ENCODE results near the gene HOXA13. TPM values are rescaled to one million over a fixed set of nuclear protein-coding genes. Genes with fewer than 3 reads are reported as not detected.

HOXA13 gene
- total RNA-seq, 4 donors from 2014 or later, result 0.12 TPM; not detected in 3

- no peaks in the 10 kb centered on the region for H3K9me3 ChIP-seq
- TF ChIP-seq POLR2A (IDR thresholded peaks at IDR 0.05) (no peak), POLR2AphosphoS5 (IDR thresholded peaks at IDR 0.05) (no peak), CTCF (IDR thresholded peaks at IDR 0.05) (no peak), EP300 (IDR thresholded peaks at IDR 0.05) (no peak)
- 82 to 89% methylated on average over 3 to 4 of the region's 40 CpGs for WGBS, 2 donors (ENCODE audit: low coverage in 1 of 2)
- no peak for ATAC-seq
- H3K36me3 ChIP-seq, result no peaks in the 10 kb centered on the region
- peaks cover 0 to 36% (median 18%) of the 10 kb centered on the region in 3 donors for H3K4me1 ChIP-seq
- H3K27ac ChIP-seq, result no peak overlapping the region
- H3K27me3 ChIP-seq, result peaks cover 100% of the 10 kb centered on the region
- H3K4me3 ChIP-seq, result no peak overlapping the region
Observed at GRCh38 chr7:27175626-27176523, 24.0 kb downstream of the HOXA13 start.

GRCh38 chr7:27174874-27175625 lies 24.8 kb downstream of the HOXA13 start:
- Histone ChIP-seq H3K4me1 (peaks cover 0 to 36% (median 18%) of the 10 kb centered on the region in 3 donors), H3K27me3 (peaks cover 100% of the 10 kb centered on the region), H3K4me3 (no peak overlapping the region), H3K9me3 (no peaks in the 10 kb centered on the region), H3K27ac (no peak overlapping the region), H3K36me3 (no peaks in the 10 kb centered on the region)
- no peak for TF ChIP-seq EP300 (IDR thresholded peaks at IDR 0.05)
- no peak for TF ChIP-seq CTCF (IDR thresholded peaks at IDR 0.05)
- no peak for TF ChIP-seq POLR2A (IDR thresholded peaks at IDR 0.05)
- no peak for TF ChIP-seq POLR2AphosphoS5 (IDR thresholded peaks at IDR 0.05)
- WGBS, 2 donors (ENCODE audit: low coverage in 1 of 2), result 17 to 71% methylated on average over 1 to 3 of the region's 12 CpGs
- no peak for ATAC-seq

- Histone ChIP-seq H3K27me3 (peaks cover 100% of the 10 kb centered on the region), H3K27ac (no peak within 1 kb of the TSS), H3K4me3 (peak within 1 kb of the TSS; percentile 1 to 52), H3K4me1 (peaks cover 0 to 36% (median 24%) of the 10 kb centered on the region in 3 donors), H3K36me3 (no peaks in the 10 kb centered on the region), H3K9me3 (no peaks in the 10 kb centered on the region)
- no peak for TF ChIP-seq CTCF (IDR thresholded peaks at IDR 0.05)
- no peak for TF ChIP-seq EP300 (IDR thresholded peaks at IDR 0.05)
- no peak for TF ChIP-seq POLR2A (IDR thresholded peaks at IDR 0.05)
- no peak for TF ChIP-seq POLR2AphosphoS5 (IDR thresholded peaks at IDR 0.05)
- 10 to 60% methylated on average over 1 to 15 of the region's 82 CpGs for WGBS, 2 donors (ENCODE audit: low coverage in 1 of 2)
- ATAC-seq, result no peak
Observed at GRCh38 chr7:27173956-27174873, 25.7 kb downstream of the HOXA13 start, which contains the start of gene HOXA10. TSS of gene HOXA10 (minus strand) at chr7:27174320. CDS start at chr7:27174306, 14 bp downstream.

- peak overlapping the region; percentile 1 to 52 for H3K4me3 ChIP-seq
- TF ChIP-seq POLR2AphosphoS5 (IDR thresholded peaks at IDR 0.05), result no peak
- TF ChIP-seq POLR2A (IDR thresholded peaks at IDR 0.05), result no peak
- no peak for TF ChIP-seq EP300 (IDR thresholded peaks at IDR 0.05)
- no peak for TF ChIP-seq CTCF (IDR thresholded peaks at IDR 0.05)
- 10% methylated on average over 2 of the region's 59 CpGs; no CpG with 5 or more reads in 1 of the 2 donors for WGBS, 2 donors (ENCODE audit: low coverage in 1 of 2)
- H3K4me1 ChIP-seq, result peaks cover 0 to 37% (median 24%) of the 10 kb centered on the region in 3 donors
- peak; percentile 45 for ATAC-seq
- peaks cover 100% of the 10 kb centered on the region for H3K27me3 ChIP-seq
- no peak overlapping the region for H3K27ac ChIP-seq
- H3K36me3 ChIP-seq, result no peaks in the 10 kb centered on the region
- no peaks in the 10 kb centered on the region for H3K9me3 ChIP-seq
Observed at GRCh38 chr7:27173511-27173955, 26.4 kb downstream of the HOXA13 start.
